Measurements from ENCODE around the gene PDC.
"Not testable (repeated sequence)": the region's sequence is repeated elsewhere in the genome, so short reads cannot be mapped to it uniquely, and the experiment has no call there.

GRCh38 chr1:186401446-186401845 lies 59.5 kb downstream of the PDC start:
- not testable (repeated sequence) for TF ChIP-seq CTCF (conservative IDR thresholded peaks at IDR 0.05 in 1 of 2, IDR thresholded peaks at IDR 0.05 in 1 of 2; ENCODE audit: extremely low read depth in 1 of 2, insufficient read depth in 1 of 2, low read depth in 1 of 2, low read length in 2 of 2); EZH2 (IDR thresholded peaks at IDR 0.05; ENCODE audit: borderline replicate concordance, low read length)
